H1 (cell line): ENCODE measurements around the gene GREB1. TPM values are rescaled to one million over a fixed set of nuclear protein-coding genes. Genes with fewer than 3 reads are reported as not detected.

ENCODE experiments used
- EP300 ChIP-seq, 2 experiments: IDR thresholded peaks; 1 replicate in 1 of 2; 2 replicates in 1 of 2; pipeline ENCODE4 v1.6.1; 2011 to 2012; ENCODE audit warnings: low read depth in 2 of 2, low read length in 2 of 2, mild to moderate bottlenecking in 2 of 2, borderline replicate concordance in 1 of 2, inconsistent platforms in 1 of 2, moderate library complexity in 1 of 2
- JUN ChIP-seq: IDR thresholded peaks from 2 replicates; pipeline ENCODE4 v1.6.1; 2011; ENCODE audit warnings: low read depth, mild to moderate bottlenecking, improper control_type of control experiment, low read length
- MAFK ChIP-seq: IDR thresholded peaks from 2 replicates; pipeline ENCODE4 v1.6.1; 2012; ENCODE audit warnings: low read depth, mild to moderate bottlenecking, improper control_type of control experiment, low read length
- SIN3A ChIP-seq, 2 experiments: IDR thresholded peaks in 1 of 2; conservative IDR thresholded peaks in 1 of 2; 2 replicates each; pipeline ENCODE4 v1.6.1; 2011 to 2012; ENCODE audit warnings: low read length in 2 of 2, improper control_type of control experiment in 1 of 2, low read depth in 1 of 2, mild to moderate bottlenecking in 1 of 2
- SP1 ChIP-seq: IDR thresholded peaks from 2 replicates; pipeline ENCODE4 v1.6.1; 2011; ENCODE audit warnings: low read depth, low read length
- TAF7 ChIP-seq: optimal IDR thresholded peaks from 2 replicates; pipeline ENCODE3; 2011; ENCODE audit warnings: low read depth, mild to moderate bottlenecking, inconsistent platforms, low read length, moderate library complexity, borderline replicate concordance
- polyA plus RNA-seq, 7 experiments: library from polyadenylated mRNA; depleted of rRNA in 3 of 7; stranded (reverse) in 5 of 7; unstranded in 2 of 7; fragments of >200 nt in 5 of 7; fragments of 200-250 nt in 2 of 7; gene quantifications; 1 replicate in 5 of 7; 2 replicates in 1 of 7; 4 replicates in 1 of 7; pipeline versions ENCODE4 v1.2.1 to v1.2.3, GENCODE V29; 2011 to 2013; ENCODE audit warnings: missing spikeins in 2 of 7, mixed read lengths in 2 of 7
- total RNA-seq: library from RNA; stranded (reverse); fragmentation: NEBNext Ultra II Directional; extraction: Animal tissue kit (Norgen Biotek cat#: 25700); gene quantifications from 2 replicates; pipeline ENCODE4 v1.2.1, GENCODE V29; 2021
- TF ChIP-seq, protein P1 (sequence below): fragments of 300-600 bp; sonication (generic); IDR thresholded peaks from 2 replicates; pipeline ENCODE4 v1.7.1; 2012; ENCODE audit warnings: low read length, moderate library complexity, mild to moderate bottlenecking, inconsistent platforms; ENCODE audit not compliant: insufficient replicate concordance
- TF ChIP-seq, protein P2 (sequence below): IDR thresholded peaks from 2 replicates; pipeline ENCODE4 v1.6.1; 2012; ENCODE audit warnings: inconsistent platforms

Gene GREB1
- total and polyA plus RNA-seq, 2 of the 8 experiments (the other 6 are each of a cell fraction or from before 2014, with no cell fraction given): 7.9 to 43.4 TPM

DNA sequence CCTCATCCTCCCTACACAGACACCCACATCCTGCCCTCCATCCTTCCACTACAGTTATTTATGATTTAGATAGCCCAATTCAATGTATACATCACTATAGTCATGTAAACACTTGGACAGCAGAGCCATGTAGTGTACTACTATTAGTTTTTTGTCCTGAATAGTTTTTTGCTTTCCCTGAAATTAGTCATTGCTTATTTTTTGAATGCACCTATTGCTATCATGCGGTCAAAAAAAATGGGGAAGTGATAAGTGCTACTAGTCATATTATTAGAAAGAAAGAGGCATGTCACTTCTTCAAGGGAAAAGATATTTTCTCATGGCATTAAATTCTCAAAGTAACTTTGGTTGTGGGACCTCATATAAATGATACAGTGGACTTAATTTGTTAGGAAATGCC lies 6.8 kb upstream of the GREB1 start (continued):
- TF ChIP-seq, protein P1, sequence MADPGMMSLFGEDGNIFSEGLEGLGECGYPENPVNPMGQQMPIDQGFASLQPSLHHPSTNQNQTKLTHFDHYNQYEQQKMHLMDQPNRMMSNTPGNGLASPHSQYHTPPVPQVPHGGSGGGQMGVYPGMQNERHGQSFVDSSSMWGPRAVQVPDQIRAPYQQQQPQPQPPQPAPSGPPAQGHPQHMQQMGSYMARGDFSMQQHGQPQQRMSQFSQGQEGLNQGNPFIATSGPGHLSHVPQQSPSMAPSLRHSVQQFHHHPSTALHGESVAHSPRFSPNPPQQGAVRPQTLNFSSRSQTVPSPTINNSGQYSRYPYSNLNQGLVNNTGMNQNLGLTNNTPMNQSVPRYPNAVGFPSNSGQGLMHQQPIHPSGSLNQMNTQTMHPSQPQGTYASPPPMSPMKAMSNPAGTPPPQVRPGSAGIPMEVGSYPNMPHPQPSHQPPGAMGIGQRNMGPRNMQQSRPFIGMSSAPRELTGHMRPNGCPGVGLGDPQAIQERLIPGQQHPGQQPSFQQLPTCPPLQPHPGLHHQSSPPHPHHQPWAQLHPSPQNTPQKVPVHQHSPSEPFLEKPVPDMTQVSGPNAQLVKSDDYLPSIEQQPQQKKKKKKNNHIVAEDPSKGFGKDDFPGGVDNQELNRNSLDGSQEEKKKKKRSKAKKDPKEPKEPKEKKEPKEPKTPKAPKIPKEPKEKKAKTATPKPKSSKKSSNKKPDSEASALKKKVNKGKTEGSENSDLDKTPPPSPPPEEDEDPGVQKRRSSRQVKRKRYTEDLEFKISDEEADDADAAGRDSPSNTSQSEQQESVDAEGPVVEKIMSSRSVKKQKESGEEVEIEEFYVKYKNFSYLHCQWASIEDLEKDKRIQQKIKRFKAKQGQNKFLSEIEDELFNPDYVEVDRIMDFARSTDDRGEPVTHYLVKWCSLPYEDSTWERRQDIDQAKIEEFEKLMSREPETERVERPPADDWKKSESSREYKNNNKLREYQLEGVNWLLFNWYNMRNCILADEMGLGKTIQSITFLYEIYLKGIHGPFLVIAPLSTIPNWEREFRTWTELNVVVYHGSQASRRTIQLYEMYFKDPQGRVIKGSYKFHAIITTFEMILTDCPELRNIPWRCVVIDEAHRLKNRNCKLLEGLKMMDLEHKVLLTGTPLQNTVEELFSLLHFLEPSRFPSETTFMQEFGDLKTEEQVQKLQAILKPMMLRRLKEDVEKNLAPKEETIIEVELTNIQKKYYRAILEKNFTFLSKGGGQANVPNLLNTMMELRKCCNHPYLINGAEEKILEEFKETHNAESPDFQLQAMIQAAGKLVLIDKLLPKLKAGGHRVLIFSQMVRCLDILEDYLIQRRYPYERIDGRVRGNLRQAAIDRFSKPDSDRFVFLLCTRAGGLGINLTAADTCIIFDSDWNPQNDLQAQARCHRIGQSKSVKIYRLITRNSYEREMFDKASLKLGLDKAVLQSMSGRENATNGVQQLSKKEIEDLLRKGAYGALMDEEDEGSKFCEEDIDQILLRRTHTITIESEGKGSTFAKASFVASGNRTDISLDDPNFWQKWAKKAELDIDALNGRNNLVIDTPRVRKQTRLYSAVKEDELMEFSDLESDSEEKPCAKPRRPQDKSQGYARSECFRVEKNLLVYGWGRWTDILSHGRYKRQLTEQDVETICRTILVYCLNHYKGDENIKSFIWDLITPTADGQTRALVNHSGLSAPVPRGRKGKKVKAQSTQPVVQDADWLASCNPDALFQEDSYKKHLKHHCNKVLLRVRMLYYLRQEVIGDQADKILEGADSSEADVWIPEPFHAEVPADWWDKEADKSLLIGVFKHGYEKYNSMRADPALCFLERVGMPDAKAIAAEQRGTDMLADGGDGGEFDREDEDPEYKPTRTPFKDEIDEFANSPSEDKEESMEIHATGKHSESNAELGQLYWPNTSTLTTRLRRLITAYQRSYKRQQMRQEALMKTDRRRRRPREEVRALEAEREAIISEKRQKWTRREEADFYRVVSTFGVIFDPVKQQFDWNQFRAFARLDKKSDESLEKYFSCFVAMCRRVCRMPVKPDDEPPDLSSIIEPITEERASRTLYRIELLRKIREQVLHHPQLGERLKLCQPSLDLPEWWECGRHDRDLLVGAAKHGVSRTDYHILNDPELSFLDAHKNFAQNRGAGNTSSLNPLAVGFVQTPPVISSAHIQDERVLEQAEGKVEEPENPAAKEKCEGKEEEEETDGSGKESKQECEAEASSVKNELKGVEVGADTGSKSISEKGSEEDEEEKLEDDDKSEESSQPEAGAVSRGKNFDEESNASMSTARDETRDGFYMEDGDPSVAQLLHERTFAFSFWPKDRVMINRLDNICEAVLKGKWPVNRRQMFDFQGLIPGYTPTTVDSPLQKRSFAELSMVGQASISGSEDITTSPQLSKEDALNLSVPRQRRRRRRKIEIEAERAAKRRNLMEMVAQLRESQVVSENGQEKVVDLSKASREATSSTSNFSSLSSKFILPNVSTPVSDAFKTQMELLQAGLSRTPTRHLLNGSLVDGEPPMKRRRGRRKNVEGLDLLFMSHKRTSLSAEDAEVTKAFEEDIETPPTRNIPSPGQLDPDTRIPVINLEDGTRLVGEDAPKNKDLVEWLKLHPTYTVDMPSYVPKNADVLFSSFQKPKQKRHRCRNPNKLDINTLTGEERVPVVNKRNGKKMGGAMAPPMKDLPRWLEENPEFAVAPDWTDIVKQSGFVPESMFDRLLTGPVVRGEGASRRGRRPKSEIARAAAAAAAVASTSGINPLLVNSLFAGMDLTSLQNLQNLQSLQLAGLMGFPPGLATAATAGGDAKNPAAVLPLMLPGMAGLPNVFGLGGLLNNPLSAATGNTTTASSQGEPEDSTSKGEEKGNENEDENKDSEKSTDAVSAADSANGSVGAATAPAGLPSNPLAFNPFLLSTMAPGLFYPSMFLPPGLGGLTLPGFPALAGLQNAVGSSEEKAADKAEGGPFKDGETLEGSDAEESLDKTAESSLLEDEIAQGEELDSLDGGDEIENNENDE: no peak
- TF ChIP-seq SP1 (no peak), MAFK (no peak), JUN (no peak), SIN3A (conservative IDR thresholded peaks at IDR 0.05 in 1 of 2, IDR thresholded peaks at IDR 0.05 in 1 of 2; ENCODE audit: low read depth in 1 of 2, low read length in 2 of 2) (no peak), EP300 (IDR thresholded peaks at IDR 0.05; ENCODE audit: borderline replicate concordance in 1 of 2, low read depth in 2 of 2, low read length in 2 of 2) (no peak), TAF7 (no peak)
- TF ChIP-seq, protein P2, sequence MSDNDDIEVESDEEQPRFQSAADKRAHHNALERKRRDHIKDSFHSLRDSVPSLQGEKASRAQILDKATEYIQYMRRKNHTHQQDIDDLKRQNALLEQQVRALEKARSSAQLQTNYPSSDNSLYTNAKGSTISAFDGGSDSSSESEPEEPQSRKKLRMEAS: no peak
